HG02610 (cell line): Measurements from ENCODE around the gene CCDC3.

ENCODE experiments used
- ATAC-seq: cut with Tn5 transposase; IDR thresholded peaks from one replicate; pipeline ENCODE4 v1.9.1; 2021; ENCODE audit warnings: mild to moderate bottlenecking, moderate library complexity; ENCODE audit not compliant: unreplicated experiment

CCDC3 gene

GRCh38 chr10:12927896-12928295, 73.6 kb downstream of the CCDC3 start:
- ATAC-seq, result no peak

GRCh38 chr10:12925845-12926244, 75.7 kb downstream of the CCDC3 start:
- no peak for ATAC-seq

GRCh38 chr10:12924911-12925310, 76.6 kb downstream of the CCDC3 start:
- no peak for ATAC-seq

GRCh38 chr10:12922117-12922900, 79.2 kb downstream of the CCDC3 start:
- no peak for ATAC-seq

- no peak for ATAC-seq
Measured at GRCh38 chr10:12921163-12921562, 80.3 kb downstream of the CCDC3 start.

DNA sequence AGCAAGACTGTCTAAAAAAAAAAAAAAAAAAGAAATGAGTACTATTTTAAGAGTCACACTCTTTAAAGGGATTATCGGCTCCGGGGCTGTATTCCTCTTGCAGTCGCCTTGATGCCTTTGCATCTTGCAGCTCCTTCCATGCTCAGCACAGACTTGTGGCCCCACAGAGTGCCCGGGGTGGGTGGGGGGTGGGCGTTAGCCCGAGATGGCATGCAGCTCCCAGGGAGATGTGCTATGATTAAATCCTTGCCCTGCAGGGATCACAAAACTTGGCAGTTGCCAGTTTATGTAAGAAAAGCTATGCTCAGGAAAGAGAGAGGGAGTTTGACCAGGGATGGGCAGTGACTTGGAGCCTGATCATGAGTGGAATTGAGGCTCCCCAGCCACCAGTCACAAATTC, 81.9 kb downstream of the CCDC3 start:
- ATAC-seq, result no peak

DNA sequence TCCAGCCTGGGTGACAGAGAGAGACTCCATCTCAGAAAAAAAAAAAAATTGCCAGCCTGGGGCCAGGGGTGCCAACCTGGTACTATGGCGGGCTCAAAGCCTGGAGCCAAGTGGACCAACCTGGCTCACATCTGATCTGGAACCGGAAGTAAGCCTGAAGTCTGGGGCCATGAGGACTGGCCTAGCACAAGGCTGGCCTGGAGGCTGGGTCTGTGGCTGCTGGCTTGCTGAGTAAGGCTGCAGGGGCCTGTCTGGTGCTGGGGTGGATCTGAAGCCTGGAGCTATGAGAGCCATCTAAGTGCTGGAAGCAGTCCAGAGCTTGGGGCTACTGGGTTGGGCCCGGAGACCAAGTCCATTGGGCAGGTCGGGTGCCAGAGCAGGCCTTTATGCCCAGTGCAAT, 84.9 kb downstream of the CCDC3 start:
- no peak for ATAC-seq

DNA sequence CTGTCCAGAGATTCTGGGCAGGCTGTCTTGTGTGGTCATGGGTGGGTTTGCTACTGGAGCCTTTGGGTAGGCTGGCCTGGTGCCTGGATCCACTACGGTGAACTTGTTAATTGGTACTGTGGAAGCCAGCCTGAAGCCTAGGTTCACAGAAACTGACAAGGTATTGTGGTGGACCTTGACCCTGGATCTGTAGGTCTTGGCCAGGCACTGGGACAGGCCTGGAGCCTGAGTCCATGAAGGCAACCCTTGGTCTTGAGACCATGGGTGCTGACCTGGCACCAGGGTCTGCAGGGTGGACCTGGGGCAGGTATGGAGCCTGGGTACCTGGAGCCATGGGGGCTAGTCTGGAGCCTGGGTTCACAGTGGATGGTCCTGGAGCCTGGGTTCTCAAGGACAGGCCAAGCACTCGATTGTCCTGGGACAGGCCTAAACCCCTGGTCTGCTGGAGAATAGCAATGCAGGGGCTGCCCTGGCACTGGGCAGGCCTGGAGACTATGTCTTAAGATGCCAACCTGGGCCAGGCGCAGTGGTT, 85.8 kb downstream of the CCDC3 start:
- ATAC-seq, result no peak

DNA sequence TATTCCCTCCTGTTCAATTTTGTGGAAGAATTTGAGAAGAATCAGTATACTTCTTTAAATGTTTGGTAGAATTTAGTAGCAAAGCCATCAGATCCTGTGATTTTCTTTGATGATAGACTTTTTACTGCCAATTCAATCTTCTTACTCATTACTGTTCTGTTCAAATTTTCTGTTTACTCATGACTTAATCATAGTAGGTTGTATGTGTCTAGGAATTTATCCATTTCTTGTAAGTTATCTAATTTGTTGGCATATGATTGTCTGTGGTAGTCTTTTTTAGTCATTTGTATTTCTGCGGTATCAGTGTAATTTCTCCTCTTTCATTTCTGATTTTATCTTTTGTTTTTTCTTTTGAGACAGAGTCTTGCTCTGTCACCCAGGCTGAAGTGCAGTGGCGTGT, 87.4 kb downstream of the CCDC3 start:
- no peak for ATAC-seq

DNA sequence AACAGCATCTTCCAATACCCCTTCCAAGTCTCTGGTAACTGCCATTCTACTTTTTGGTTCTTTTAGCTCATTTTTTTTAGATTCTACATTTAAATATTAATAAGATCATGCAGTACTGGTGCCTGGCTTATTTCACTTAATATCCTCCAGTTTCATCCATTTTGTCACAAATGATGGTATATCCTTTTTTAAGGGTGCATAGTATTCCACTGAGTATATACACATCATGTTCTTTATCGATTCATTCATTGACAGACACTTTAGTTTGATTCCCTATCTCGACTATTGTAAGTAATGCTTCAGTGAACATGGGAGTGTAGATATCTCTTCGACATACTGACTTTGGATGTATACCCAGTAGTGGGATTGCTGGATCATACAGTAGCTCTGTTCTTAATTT, 89.7 kb downstream of the CCDC3 start:
- ATAC-seq, result no peak

DNA sequence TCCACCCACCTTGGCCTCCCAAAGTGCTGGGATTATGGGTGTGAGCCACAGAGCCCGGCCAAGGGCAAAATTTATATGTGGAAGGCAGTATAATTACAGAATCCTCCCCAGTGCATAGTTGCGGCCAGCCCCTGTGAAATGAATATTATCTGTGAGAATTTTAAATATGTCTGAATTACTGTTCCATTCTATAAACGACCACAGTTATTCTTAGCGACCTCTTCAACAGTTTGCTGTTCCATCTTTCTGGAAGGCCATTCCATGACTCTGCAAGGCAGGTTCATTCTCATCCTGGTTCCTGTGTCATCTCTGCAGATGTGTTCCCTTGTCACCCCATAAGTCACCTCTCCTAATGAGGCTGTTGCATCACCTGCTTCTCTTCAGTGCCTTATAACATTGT, 90.7 kb downstream of the CCDC3 start:
- no peak for ATAC-seq

GRCh38 chr10:12909836-12910185, 91.7 kb downstream of the CCDC3 start:
- no peak for ATAC-seq

DNA sequence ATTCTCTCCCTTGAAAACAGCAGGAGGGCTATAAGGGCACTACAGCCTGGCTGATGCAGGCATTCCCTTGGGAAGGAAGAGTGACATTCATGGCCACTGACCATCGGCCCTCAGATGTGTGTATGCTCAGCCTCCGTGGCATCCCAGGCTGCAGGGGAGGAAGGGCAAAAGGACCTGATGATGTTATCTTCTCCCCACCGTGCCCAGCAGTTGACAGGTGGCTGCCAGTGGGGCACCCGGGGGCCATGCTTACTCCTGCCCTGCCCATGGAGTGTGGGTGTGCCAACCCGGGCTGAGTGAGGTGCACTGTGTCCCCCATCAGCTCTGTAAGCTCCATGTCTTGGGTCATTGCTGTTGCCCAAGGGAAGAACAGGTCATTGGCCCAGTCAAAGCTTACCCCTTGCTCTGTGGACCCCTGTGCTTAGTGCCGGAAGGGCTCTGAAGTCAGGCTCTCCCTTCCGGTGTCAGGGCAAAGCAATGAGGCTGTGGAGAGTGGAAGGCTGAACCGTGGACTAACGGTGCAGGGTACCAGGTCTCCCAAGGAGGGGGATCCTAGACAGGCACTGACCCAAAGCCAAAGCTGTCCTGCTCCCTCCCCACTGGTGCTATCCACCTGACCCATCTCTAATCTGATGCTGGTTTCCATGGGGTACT, 92.2 kb downstream of the CCDC3 start:
- ATAC-seq, result no peak

- no peak for ATAC-seq
Measured at GRCh38 chr10:12908773-12909172, 92.7 kb downstream of the CCDC3 start.

DNA sequence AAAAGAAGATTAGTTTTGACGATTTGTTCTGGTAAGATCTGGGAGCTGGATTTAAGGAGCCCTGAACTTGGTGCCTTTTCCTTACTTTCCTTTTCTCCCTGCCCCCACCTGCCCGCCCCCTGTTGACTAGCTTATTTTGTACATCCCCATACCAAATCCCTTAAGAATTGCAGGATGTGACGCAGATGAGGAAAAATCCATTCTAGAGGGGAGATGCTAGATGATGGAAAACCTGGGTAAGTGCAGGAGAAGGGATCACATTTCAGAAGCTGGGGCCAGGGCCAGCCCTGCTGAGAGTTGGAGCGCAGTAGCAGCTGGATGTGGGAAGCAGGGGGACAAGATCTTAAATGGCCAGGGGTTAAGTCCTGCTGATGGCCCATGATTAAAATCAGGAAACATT, 93.9 kb downstream of the CCDC3 start:
- no peak for ATAC-seq

DNA sequence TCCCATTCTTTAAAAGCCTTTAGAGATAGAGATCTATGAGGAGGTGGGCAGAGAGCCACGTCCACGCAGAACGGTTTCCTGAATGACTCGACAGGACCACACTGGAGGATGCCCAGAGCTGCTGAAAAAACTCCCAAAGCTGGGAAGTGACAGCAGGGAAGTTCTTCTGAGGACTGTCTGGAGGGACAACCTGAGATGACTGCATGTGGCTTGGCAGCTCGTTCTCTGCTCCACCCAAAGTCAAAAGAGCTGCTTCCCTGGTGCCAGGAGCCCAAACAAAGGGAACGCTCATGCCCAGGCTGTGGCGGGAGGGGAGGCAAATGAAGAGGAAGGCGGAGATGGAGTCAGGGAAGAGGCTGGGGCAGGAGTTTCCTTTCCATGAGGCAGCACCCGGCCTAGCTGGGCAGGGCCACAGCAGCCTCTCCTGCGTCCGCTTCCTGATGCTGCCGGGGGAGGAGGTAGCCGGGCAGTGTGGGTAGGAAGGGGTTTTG, 95.4 kb downstream of the CCDC3 start:
- no peak for ATAC-seq

DNA sequence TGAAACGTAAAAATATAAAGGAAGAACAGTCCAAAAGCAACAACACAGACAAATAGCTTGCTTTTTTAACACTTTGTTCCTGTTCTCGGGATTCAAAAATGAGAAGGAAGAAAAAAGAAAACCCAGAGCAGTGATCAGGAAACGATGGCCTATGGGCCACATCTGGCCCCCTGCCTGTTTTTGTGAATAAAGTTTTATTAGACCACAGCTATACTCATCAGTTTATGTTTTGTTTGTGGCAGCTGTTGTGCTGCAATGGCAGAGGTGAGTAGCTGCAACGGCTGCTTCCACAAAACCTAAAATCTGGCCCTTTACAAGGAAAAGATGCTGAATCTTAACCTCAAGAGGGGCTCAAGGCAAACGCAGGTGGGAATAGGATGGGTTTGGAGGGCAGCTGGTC, 96.4 kb downstream of the CCDC3 start:
- no peak for ATAC-seq

- no peak for ATAC-seq
Measured at GRCh38 chr10:12902851-12903358, 98.6 kb downstream of the CCDC3 start.

DNA sequence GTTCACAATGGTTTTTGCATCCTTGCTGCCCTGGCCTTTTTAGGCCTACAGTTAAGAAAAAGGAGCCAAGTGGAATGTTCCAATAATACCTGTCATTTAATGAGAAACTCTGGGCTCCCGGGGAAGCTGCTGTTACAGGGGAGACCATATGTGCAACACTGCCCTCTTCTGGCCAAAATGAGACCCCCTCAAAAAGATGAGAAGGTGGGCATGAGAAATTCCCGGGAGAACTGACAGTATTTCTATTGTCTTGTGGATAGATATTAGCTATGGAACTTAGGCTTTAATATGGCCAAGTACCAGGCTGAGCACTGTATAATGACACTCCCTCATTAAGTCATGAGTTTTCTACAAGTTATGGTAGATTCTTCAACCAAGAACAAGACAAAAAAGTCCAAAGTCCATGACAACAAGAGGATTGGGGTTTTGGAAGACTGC, 99.4 kb downstream of the CCDC3 start:
- no peak for ATAC-seq

DNA sequence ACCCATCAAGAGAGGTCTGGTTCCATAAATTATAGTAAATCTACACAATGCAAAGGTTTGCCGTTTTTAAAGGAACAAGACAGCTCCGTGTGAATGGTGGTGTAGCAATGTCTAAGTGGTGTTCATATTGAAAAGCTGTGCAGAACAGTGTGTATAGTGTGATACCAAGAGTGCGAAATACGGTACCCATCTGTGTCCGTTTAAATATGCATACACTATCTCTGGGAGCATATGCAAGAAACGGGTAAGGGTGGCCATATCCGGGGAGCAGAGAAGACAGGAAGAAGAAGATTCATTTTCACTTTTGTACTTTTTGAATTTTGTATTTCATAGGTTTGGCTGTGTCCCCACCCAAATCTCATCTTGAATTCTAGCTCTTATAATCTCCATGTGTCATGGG, 102.0 kb downstream of the CCDC3 start:
- ATAC-seq, result no peak

GRCh38 chr10:12898271-12898670, 103.2 kb downstream of the CCDC3 start:
- no peak for ATAC-seq

DNA sequence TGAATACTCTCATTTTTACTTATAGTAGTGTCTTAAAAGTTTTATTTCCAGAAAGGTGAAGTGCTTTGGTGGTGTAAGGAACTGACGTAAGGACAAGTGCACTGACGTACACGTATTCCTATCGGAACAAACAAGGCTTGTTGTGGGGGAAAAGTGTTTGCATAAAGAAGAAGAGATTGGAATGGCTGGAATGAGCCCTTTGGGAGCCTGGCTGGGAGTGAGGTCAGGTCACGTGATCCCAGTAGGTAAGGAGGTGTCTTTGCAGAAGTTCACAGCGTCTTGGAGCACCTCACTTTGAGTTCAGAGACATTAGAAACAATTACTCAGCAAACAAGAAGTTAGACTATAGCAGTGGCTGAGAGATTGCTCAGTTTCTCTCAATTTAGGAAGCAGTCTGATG, 104.2 kb downstream of the CCDC3 start:
- ATAC-seq, result no peak
